ENCODE data around the gene CREBBP.

The CREBBP gene

GRCh38 chr16:3739636-3740035 is 140.9 kb downstream of the CREBBP start:
- H3K4me3 Mint-ChIP-seq: no peak overlapping the region
- peaks cover 100% of the 10 kb centered on the region for H3K36me3 Mint-ChIP-seq
- ATAC-seq: no peak
- no peaks in the 10 kb centered on the region for H3K9me3 Mint-ChIP-seq
- H3K4me1 Mint-ChIP-seq: peaks cover 20% of the 10 kb centered on the region
- H3K27ac Mint-ChIP-seq: peak overlapping the region; percentile 48
- DNase-seq (ENCODE audit: low spot score in 2 of 2): no peak

GRCh38 chr16:3738541-3738940 is 142.0 kb downstream of the CREBBP start:
- ATAC-seq (no peak), DNase-seq (ENCODE audit: low spot score in 2 of 2) (no peak)
- Mint-ChIP-seq H3K27ac (peak overlapping the region; percentile 48), H3K4me1 (peaks cover 20% of the 10 kb centered on the region), H3K36me3 (peaks cover 100% of the 10 kb centered on the region), H3K4me3 (no peak overlapping the region), H3K9me3 (no peaks in the 10 kb centered on the region)

- H3K4me3 Mint-ChIP-seq: no peak overlapping the region
- H3K36me3 Mint-ChIP-seq: peaks cover 100% of the 10 kb centered on the region
- DNase-seq (ENCODE audit: low spot score in 2 of 2) (no peak), ATAC-seq (no peak)
- no peaks in the 10 kb centered on the region for H3K9me3 Mint-ChIP-seq
- peaks cover 20% of the 10 kb centered on the region for H3K4me1 Mint-ChIP-seq
- H3K27ac Mint-ChIP-seq: peak overlapping the region; percentile 48
Observed at GRCh38 chr16:3738128-3738527, 142.4 kb downstream of the CREBBP start.

- no peaks in the 10 kb centered on the region for H3K9me3 Mint-ChIP-seq
- ATAC-seq: no peak
- peaks cover 20% of the 10 kb centered on the region for H3K4me1 Mint-ChIP-seq
- H3K36me3 Mint-ChIP-seq: peaks cover 100% of the 10 kb centered on the region
- peak overlapping the region; percentile 3 for H3K27ac Mint-ChIP-seq
- H3K4me3 Mint-ChIP-seq: no peak overlapping the region
- DNase-seq (ENCODE audit: low spot score in 2 of 2): no peak
Observed at GRCh38 chr16:3737181-3737580, 143.3 kb downstream of the CREBBP start.

GRCh38 chr16:3736116-3736515 is 144.4 kb downstream of the CREBBP start:
- DNase-seq (ENCODE audit: low spot score in 2 of 2): no peak
- H3K4me1 Mint-ChIP-seq: peaks cover 20% of the 10 kb centered on the region
- H3K36me3 Mint-ChIP-seq: peaks cover 99% of the 10 kb centered on the region
- no peak for ATAC-seq
- H3K9me3 Mint-ChIP-seq: no peaks in the 10 kb centered on the region
- no peak overlapping the region for H3K4me3 Mint-ChIP-seq
- H3K27ac Mint-ChIP-seq: peak overlapping the region; percentile 83

- Mint-ChIP-seq H3K27ac (peak overlapping the region; percentile 83), H3K4me3 (no peak overlapping the region), H3K9me3 (no peaks in the 10 kb centered on the region), H3K4me1 (peaks cover 20% of the 10 kb centered on the region), H3K36me3 (peaks cover 99% of the 10 kb centered on the region)
- no peak for DNase-seq (ENCODE audit: low spot score in 2 of 2)
- ATAC-seq: no peak
Observed at GRCh38 chr16:3735541-3735940, 145.0 kb downstream of the CREBBP start.

- no peaks in the 10 kb centered on the region for H3K9me3 Mint-ChIP-seq
- peaks cover 99% of the 10 kb centered on the region for H3K36me3 Mint-ChIP-seq
- ATAC-seq (no peak), DNase-seq (ENCODE audit: low spot score in 2 of 2) (no peak)
- H3K27ac Mint-ChIP-seq: peak overlapping the region; percentile 78
- no peak overlapping the region for H3K4me3 Mint-ChIP-seq
- peaks cover 26% of the 10 kb centered on the region for H3K4me1 Mint-ChIP-seq
Observed at GRCh38 chr16:3734758-3735221, 145.7 kb downstream of the CREBBP start.

GRCh38 chr16:3734084-3734757 is 146.3 kb downstream of the CREBBP start:
- ATAC-seq (no peak), DNase-seq (ENCODE audit: low spot score in 2 of 2) (no peak)
- Mint-ChIP-seq H3K4me3 (no peak overlapping the region), H3K36me3 (peaks cover 99% of the 10 kb centered on the region), H3K9me3 (no peaks in the 10 kb centered on the region), H3K4me1 (peaks cover 26% of the 10 kb centered on the region), H3K27ac (peak overlapping the region; percentile 78)

- peak overlapping the region; percentile 12 for H3K27ac Mint-ChIP-seq
- H3K4me3 Mint-ChIP-seq: no peak overlapping the region
- no peaks in the 10 kb centered on the region for H3K9me3 Mint-ChIP-seq
- peaks cover 26% of the 10 kb centered on the region for H3K4me1 Mint-ChIP-seq
- H3K36me3 Mint-ChIP-seq: peaks cover 96% of the 10 kb centered on the region
- DNase-seq (ENCODE audit: low spot score in 2 of 2) (no peak), ATAC-seq (no peak)
Observed at GRCh38 chr16:3732171-3732570, 148.3 kb downstream of the CREBBP start.

- H3K36me3 Mint-ChIP-seq: peaks cover 92% of the 10 kb centered on the region
Observed at GRCh38 chr16:3731126-3731935, 149.2 kb downstream of the CREBBP start.

GRCh38 chr16:3730161-3731125 is 150.1 kb downstream of the CREBBP start:
- Mint-ChIP-seq H3K27ac (no peak overlapping the region), H3K9me3 (no peaks in the 10 kb centered on the region), H3K4me3 (no peak overlapping the region), H3K4me1 (peaks cover 11% of the 10 kb centered on the region), H3K36me3 (peaks cover 83% of the 10 kb centered on the region)
- ATAC-seq: no peak
- no peak for DNase-seq (ENCODE audit: low spot score in 2 of 2)

More at GRCh38 chr16:3731126-3731935, 149.2 kb downstream of the CREBBP start:
- no peak for DNase-seq (ENCODE audit: low spot score in 2 of 2)
- no peaks in the 10 kb centered on the region for H3K9me3 Mint-ChIP-seq
- H3K4me3 Mint-ChIP-seq: no peak overlapping the region
- ATAC-seq: no peak
- peaks cover 19% of the 10 kb centered on the region for H3K4me1 Mint-ChIP-seq
- peak overlapping the region; percentile 12 for H3K27ac Mint-ChIP-seq

GRCh38 chr16:3729161-3730112 is 151.1 kb downstream of the CREBBP start:
- H3K4me3 Mint-ChIP-seq: no peak overlapping the region
- H3K4me1 Mint-ChIP-seq: peaks cover 6% of the 10 kb centered on the region
- H3K27ac Mint-ChIP-seq: no peak overlapping the region
- ATAC-seq: peak; percentile 8
- peaks cover 73% of the 10 kb centered on the region for H3K36me3 Mint-ChIP-seq
- no peaks in the 10 kb centered on the region for H3K9me3 Mint-ChIP-seq
- no peak for DNase-seq (ENCODE audit: low spot score in 2 of 2)

- H3K27ac Mint-ChIP-seq: no peak overlapping the region
- DNase-seq (ENCODE audit: low spot score in 2 of 2) (no peak), ATAC-seq (no peak)
- no peaks in the 10 kb centered on the region for H3K9me3 Mint-ChIP-seq
- peaks cover 6% of the 10 kb centered on the region for H3K4me1 Mint-ChIP-seq
- peaks cover 65% of the 10 kb centered on the region for H3K36me3 Mint-ChIP-seq
- no peak overlapping the region for H3K4me3 Mint-ChIP-seq
Observed at GRCh38 chr16:3728424-3729160, 151.9 kb downstream of the CREBBP start.

Measured in stimulated activated effector memory CD8-positive, alpha-beta T cell treated with anti-CD3 and anti-CD28 coated beads, Interleukin-12 subunit alpha, Interleukin-12 subunit beta, amount 100 ng/mL, for 72 hours (primary cell).